Dendritic cell treated with granulocyte-macrophage colony-stimulating factor and Interleukin-4, amounts not matched to agents 40 ng/mL and 50 ng/mL, for 4 days (primary cell): ENCODE results near the gene LZTFL1.

ENCODE experiments used
- H3K27ac Mint-ChIP-seq: one replicate; pipeline ENCODE4 v1.8.0; 2022; ENCODE audit warnings: mild to moderate bottlenecking, mixed read lengths
- H3K27me3 Mint-ChIP-seq: one replicate; pipeline ENCODE4 v1.8.0; 2022; ENCODE audit warnings: mild to moderate bottlenecking, mixed read lengths
- H3K36me3 Mint-ChIP-seq: one replicate; pipeline ENCODE4 v1.8.0; 2022; ENCODE audit warnings: low read depth, mixed read lengths
- H3K4me1 Mint-ChIP-seq: one replicate; pipeline ENCODE4 v1.8.0; 2022; ENCODE audit warnings: low read depth, mixed read lengths
- H3K4me3 Mint-ChIP-seq: one replicate; pipeline ENCODE4 v1.8.0; 2022; ENCODE audit warnings: mild to moderate bottlenecking, moderate library complexity, mixed read lengths
- H3K9me3 Mint-ChIP-seq: one replicate; pipeline ENCODE4 v1.8.0; 2022; ENCODE audit warnings: mixed read lengths
- intact Hi-C: fragments of 100-400 bp; cut with micrococcal nuclease; formaldehyde crosslinking; loops from one replicate; pipeline ENCODE4 v1.15.0; 2022

The LZTFL1 gene

GRCh38 chr3:45841757-45842491 lies at the start of gene LZTFL1:
Gene LZTFL1, minus strand, starts transcription at chr3:45842119. Its CDS starts 128 bp downstream, at chr3:45841991.
- intact Hi-C loops: no loop called here
- H3K27me3 Mint-ChIP-seq: peaks cover 17% of the 10 kb centered on the region
- H3K9me3 Mint-ChIP-seq: no peaks in the 10 kb centered on the region
- H3K36me3 Mint-ChIP-seq: peaks cover 12% of the 10 kb centered on the region
- H3K4me1 Mint-ChIP-seq: peaks cover 5% of the 10 kb centered on the region
- peak within 1 kb of the TSS; percentile 93 for H3K4me3 Mint-ChIP-seq
- peak within 1 kb of the TSS; percentile 88 for H3K27ac Mint-ChIP-seq

GRCh38 chr3:45890405-45890804 lies 48.5 kb upstream of the LZTFL1 start:
- Mint-ChIP-seq H3K4me3 (no peak overlapping the region), H3K4me1 (peaks cover 33% of the 10 kb centered on the region), H3K9me3 (no peaks in the 10 kb centered on the region), H3K36me3 (no peaks in the 10 kb centered on the region), H3K27me3 (peaks cover 3% of the 10 kb centered on the region), H3K27ac (no peak overlapping the region)
- intact Hi-C loops: no loop called here

DNA sequence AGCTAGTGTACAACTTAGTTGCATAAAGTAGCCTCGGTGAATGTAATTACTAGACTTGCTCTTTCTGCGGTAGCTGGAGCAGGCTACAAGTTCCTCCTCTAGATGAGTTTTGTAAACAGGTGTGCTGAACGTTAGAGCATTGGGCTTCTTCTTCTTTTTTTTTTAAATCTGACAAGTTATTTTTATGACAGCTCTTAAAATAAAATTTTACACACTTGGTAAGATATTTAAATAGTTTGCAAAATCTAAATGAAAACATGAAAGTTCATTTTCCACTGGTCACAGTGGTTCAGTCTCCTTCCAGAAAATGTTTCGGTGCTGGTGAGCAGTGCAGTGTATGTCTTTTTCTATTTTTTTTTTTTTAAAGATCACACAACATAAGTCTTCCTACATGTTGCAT lies 47.4 kb upstream of the LZTFL1 start:
- Mint-ChIP-seq H3K36me3 (no peaks in the 10 kb centered on the region), H3K4me3 (no peak overlapping the region), H3K27ac (no peak overlapping the region), H3K9me3 (no peaks in the 10 kb centered on the region), H3K4me1 (peaks cover 24% of the 10 kb centered on the region), H3K27me3 (peaks cover 5% of the 10 kb centered on the region)
- intact Hi-C loops: no loop called here

GRCh38 chr3:45887759-45888511 lies 46.0 kb upstream of the LZTFL1 start:
- Mint-ChIP-seq H3K4me1 (peaks cover 10% of the 10 kb centered on the region), H3K27me3 (peaks cover 7% of the 10 kb centered on the region), H3K27ac (no peak overlapping the region), H3K4me3 (no peak overlapping the region), H3K36me3 (no peaks in the 10 kb centered on the region), H3K9me3 (no peaks in the 10 kb centered on the region)
- intact Hi-C loops: no loop called here

- Mint-ChIP-seq H3K27me3 (peaks cover 7% of the 10 kb centered on the region), H3K4me1 (peaks cover 6% of the 10 kb centered on the region), H3K4me3 (no peak overlapping the region), H3K36me3 (no peaks in the 10 kb centered on the region), H3K9me3 (no peaks in the 10 kb centered on the region), H3K27ac (no peak overlapping the region)
- intact Hi-C loops: no loop called here
Observed at GRCh38 chr3:45887285-45887684, 45.4 kb upstream of the LZTFL1 start.

DNA sequence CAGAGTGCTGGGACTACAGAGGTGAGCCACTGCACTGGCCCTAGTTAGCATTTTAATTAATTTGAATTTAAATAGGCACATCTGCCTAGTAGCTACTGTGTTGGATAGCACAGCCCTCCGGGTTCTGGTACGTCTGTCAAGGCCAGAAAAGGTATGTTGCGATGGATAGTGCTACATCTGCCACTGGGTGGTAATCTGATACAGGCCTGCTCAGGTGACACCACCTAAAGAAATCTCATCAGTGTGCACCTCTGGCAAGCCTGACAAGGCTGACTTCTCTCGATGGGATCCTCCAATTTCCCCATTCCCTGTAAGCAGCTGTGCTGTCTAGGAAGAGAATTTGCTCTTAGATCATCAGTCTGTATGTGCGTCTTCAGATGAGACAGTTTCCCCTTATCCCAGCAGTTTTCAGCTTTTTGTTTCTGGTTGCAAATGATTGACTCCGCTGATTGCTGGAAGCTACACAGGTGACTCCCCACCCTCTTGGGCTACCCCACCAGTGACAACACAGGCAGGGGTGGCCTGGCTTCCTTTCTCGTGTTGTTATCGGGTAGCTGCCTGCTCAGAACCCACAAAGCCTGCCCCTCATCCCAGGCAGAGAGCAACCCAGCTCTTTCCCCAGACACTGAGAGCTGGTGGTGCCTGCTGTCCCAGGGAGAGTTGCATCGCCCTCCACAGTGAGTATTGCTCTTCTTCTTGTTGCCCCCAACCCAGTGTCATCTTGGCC lies 44.2 kb upstream of the LZTFL1 start, which contains the start of gene CCR9:
Gene CCR9, plus strand, starts transcription at position 565 of the 727 bp plus-strand sequence. CDS start 8,391 bp downstream, outside the sequence.
- H3K27me3 Mint-ChIP-seq: peaks cover 5% of the 10 kb centered on the region
- H3K27ac Mint-ChIP-seq: no peak within 1 kb of the TSS
- H3K9me3 Mint-ChIP-seq: no peaks in the 10 kb centered on the region
- intact Hi-C loops: no loop called here
- H3K36me3 Mint-ChIP-seq: no peaks in the 10 kb centered on the region
- no peak within 1 kb of the TSS for H3K4me3 Mint-ChIP-seq
- H3K4me1 Mint-ChIP-seq: no peaks in the 10 kb centered on the region

- H3K27me3 Mint-ChIP-seq: peaks cover 3% of the 10 kb centered on the region
- no peaks in the 10 kb centered on the region for H3K9me3 Mint-ChIP-seq
- H3K36me3 Mint-ChIP-seq: no peaks in the 10 kb centered on the region
- H3K4me1 Mint-ChIP-seq: no peaks in the 10 kb centered on the region
- no peak overlapping the region for H3K27ac Mint-ChIP-seq
- intact Hi-C loops: no loop called here
- no peak overlapping the region for H3K4me3 Mint-ChIP-seq
Observed at GRCh38 chr3:45884368-45885201, 42.7 kb upstream of the LZTFL1 start.

DNA sequence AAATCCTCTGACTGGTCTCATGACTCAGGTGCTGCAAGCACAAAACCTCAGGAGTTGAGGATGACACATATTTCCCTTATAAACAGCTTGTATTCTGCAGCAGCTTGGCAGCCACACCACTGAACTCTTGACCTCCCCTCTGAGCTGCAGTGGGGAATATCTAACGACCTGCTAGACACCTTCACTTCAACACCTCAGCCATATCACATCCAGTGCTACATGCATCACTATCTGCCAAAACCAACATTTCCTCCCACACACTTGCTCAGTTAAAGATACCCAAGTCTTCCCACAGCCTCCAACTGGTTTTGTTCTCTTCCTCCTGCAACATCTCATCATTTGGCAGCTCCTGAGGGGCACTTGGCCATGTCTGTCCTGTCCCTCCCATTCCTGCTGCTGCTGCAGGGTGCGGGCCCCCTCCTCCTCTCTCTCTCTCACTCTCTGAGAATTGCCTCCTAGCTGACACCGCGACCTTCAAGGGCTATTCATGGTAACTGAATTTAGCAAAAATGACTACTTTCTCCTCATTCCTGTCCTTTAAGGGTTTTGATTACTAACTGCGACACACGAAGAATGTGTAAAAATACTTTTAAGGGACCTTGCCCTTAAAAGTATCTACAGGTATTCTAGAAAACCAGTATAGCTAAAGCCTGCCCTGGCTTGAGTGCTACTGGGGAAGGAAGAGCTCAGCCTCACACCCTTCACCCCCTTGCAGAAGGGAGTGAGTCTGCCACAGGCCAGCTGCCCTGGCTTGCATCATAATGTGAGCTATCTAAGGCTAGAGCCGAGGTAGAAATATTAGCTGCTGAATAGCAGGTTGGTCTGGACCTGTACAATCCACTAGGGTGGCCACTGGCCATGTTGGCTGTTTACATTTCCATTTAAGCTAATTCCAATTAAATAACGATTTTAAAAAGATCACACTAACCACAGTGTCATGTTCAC lies 39.4 kb upstream of the LZTFL1 start:
- H3K4me3 Mint-ChIP-seq: no peak overlapping the region
- no peaks in the 10 kb centered on the region for H3K36me3 Mint-ChIP-seq
- no peak overlapping the region for H3K27ac Mint-ChIP-seq
- no peaks in the 10 kb centered on the region for H3K4me1 Mint-ChIP-seq
- H3K9me3 Mint-ChIP-seq: no peaks in the 10 kb centered on the region
- intact Hi-C loops: no loop called here
- peaks cover 3% of the 10 kb centered on the region for H3K27me3 Mint-ChIP-seq

GRCh38 chr3:45880725-45881077 lies 38.8 kb upstream of the LZTFL1 start:
- Mint-ChIP-seq H3K36me3 (no peaks in the 10 kb centered on the region), H3K9me3 (no peaks in the 10 kb centered on the region), H3K4me3 (no peak overlapping the region), H3K4me1 (no peaks in the 10 kb centered on the region), H3K27ac (no peak overlapping the region), H3K27me3 (peaks cover 3% of the 10 kb centered on the region)
- intact Hi-C loops: no loop called here

DNA sequence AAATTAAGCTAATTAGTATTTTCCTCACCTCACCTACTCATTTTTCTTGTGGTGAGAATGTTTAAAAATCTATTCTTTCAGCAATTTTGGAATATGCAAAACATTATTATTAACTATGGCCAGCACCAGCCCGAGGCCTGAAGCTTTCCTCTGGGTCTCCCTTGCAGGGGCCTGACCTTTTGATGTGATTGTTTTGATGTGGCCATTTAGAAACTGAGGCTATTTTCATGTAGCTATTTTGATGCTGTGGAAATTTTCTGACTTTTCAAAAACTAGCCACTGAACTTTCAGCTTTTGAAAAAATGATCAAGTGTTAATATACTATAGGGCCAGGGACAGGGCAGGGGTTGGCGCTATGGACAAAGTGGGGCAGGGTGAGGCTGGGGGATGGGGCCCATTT lies 36.2 kb upstream of the LZTFL1 start:
- Mint-ChIP-seq H3K27ac (no peak overlapping the region), H3K4me3 (no peak overlapping the region), H3K27me3 (no peaks in the 10 kb centered on the region), H3K36me3 (no peaks in the 10 kb centered on the region), H3K4me1 (no peaks in the 10 kb centered on the region), H3K9me3 (peaks cover 9% of the 10 kb centered on the region)
- intact Hi-C loops: no loop called here

- Mint-ChIP-seq H3K9me3 (peaks cover 9% of the 10 kb centered on the region), H3K27ac (no peak overlapping the region), H3K36me3 (no peaks in the 10 kb centered on the region), H3K4me3 (no peak overlapping the region), H3K4me1 (no peaks in the 10 kb centered on the region), H3K27me3 (no peaks in the 10 kb centered on the region)
- intact Hi-C loops: no loop called here
Observed at GRCh38 chr3:45874677-45875346, 32.9 kb upstream of the LZTFL1 start.

DNA sequence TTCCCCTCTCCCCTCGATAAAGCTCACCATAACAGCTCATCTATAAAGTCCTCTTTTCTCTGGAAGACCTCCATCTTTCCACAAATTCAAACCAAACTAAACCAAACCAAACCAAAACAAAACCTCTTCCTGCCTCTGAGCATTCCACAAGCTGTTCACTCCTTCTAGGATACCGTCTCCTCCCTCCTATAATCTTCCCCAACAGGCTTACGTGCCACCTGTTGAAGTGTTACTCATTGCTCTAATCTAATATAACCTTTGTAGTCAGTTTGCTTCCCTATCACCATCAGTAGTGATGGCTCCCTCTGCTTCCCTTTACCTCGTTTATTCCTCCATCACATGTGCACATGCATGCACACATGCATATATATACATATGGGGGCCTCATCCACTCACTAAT lies 31.7 kb upstream of the LZTFL1 start:
- Mint-ChIP-seq H3K9me3 (peaks cover 9% of the 10 kb centered on the region), H3K27ac (no peak overlapping the region), H3K36me3 (no peaks in the 10 kb centered on the region), H3K4me1 (no peaks in the 10 kb centered on the region), H3K4me3 (no peak overlapping the region), H3K27me3 (peaks cover 3% of the 10 kb centered on the region)
- intact Hi-C loops: no loop called here
